Loucy (cell line): ENCODE measurements around the gene COL13A1.

Experiments used
- CTCF ChIP-seq: fragments of 200-600 bp; sonication (generic); conservative IDR thresholded peaks from 2 replicates; pipeline ENCODE4 v1.5.1; 2014; ENCODE audit warnings: mild to moderate bottlenecking, antibody characterized with exemption, low read length
- EZH2phosphoT487 ChIP-seq: fragments of 200-600 bp; IDR thresholded peaks from 2 replicates; pipeline ENCODE4 v1.6.1; 2018; ENCODE audit warnings: antibody characterized with exemption, mild to moderate bottlenecking, moderate library complexity, borderline replicate concordance

- TF ChIP-seq CTCF (no peak), EZH2phosphoT487 (no peak)
Measured at GRCh38 chr10:69994262-69994661, 192.6 kb downstream of the COL13A1 start.
